Activated T-helper 1 cell treated with anti-CD3 and anti-CD28 coated beads, Interleukin-12 subunit alpha, Interleukin-12 subunit beta, Interleukin-2, Interleukin-4 antibody, amounts not matched to agents 30 ng/mL and 10 ng/mL and 1 ng/mL, durations not matched to agents 14 hours and 24 hours and 36 hours (primary cell): ENCODE data around the gene MPST. TPM values are rescaled to one million over a fixed set of nuclear protein-coding genes. Genes with fewer than 3 reads are reported as not detected.

Experiments used
- total RNA-seq: library from RNA; stranded (reverse); gene quantifications from 2 replicates; pipeline ENCODE4 v1.2.3, GENCODE V29; 2022

Gene MPST
- total RNA-seq, 1 donor from 2014 or later, result 18.0 TPM

Other genes with a start within 250 kb of the MPST start
- 26.0 and 30.9 TPM in 2 replicates for gene IFT27, start 243.6 kb upstream of the MPST start, total RNA-seq
- not detected in 2 replicates for gene PVALB, start 202.7 kb upstream of the MPST start, total RNA-seq
- 15.6 and 17.3 TPM in 2 replicates for gene NCF4, start 158.7 kb upstream of the MPST start, total RNA-seq
- gene CSF2RB, start 106.1 kb upstream of the MPST start, total RNA-seq, result 11.7 and 11.8 TPM in 2 replicates
- 6.9 and 8.2 TPM in 2 replicates for gene TST, start 295 bp upstream of the MPST start, total RNA-seq
- 65.4 and 68.1 TPM in 2 replicates for gene KCTD17, start 32.0 kb downstream of the MPST start, total RNA-seq
- gene TMPRSS6, start 90.0 kb downstream of the MPST start, total RNA-seq, result 2.3 and 3.3 TPM in 2 replicates
- 273 and 278 TPM in 2 replicates for gene IL2RB, start 130.2 kb downstream of the MPST start, total RNA-seq
- gene C1QTNF6, start 168.5 kb downstream of the MPST start, total RNA-seq, result 4.8 and 4.9 TPM in 2 replicates
- 2.3 TPM in 2 replicates for gene SSTR3, start 192.7 kb downstream of the MPST start, total RNA-seq
- gene RAC2, start 224.5 kb downstream of the MPST start, total RNA-seq, result 592 and 614 TPM in 2 replicates